ENCODE data around the gene SYT14.
A peak's percentile ranks its signal among the peaks of the same experiment; 100 is the strongest.
"Not testable (repeated sequence)": the region's sequence is repeated elsewhere in the genome, so short reads cannot be mapped to it uniquely, and the experiment has no call there.

The SYT14 gene

DNA sequence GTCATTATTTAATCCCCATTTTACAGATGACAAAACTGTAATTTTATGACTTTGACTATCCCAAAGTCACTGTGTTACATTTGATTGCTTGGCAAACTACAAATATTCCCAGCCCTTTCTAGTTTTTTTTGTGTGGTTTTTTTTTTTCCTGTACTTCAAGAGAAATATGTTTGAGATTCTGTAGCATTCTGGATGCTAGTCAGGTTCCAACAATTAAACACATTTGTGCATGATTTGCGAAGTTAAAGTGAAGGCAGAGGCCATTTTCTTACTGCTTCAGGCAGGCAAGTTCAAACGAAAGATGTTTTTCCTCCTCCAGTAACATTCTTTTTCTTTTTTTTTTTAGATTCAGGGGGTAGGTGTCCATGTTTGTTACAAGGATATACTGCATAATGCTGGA is 186.7 kb downstream of the SYT14 start:
- DNase-seq, result no peak

DNA sequence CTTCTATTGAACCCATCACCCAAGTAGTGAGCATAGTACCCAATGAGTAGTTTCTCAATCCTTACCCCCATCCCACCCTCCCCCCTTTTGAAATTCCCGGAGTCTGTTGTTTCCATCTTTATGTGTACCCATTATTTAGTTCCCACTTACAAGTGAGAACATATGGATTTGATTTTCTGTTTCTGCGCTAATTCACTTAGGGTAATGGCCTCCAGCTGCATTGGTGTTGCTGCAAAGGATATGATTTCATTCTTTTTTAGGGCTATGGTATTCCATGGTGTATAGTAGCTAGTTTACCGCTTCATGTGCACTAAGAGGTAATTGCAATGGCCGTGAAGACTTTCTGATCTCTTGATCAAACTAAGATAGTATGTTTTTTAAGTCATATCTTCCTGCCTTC is 187.1 kb downstream of the SYT14 start:
- no peak for DNase-seq

DNA sequence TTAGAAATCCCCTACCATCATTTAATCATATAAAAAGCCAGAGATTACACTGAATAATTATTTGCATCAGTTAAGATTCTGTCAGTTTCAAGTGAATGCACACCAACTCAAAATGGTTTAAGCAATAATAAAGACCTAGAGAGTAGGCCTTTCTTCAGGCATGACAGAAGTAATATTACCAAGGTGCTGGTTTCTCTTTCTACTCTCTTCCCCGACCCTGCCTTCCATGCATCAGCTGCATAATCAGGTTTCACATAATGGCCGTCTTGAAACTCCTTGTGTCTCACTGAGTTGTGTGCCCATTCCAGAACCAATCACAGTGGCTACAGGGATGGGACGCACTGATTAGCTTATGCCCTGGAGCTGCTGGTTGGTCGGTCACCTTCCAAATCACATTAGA is 191.1 kb downstream of the SYT14 start:
- DNase-seq, result no peak

DNA sequence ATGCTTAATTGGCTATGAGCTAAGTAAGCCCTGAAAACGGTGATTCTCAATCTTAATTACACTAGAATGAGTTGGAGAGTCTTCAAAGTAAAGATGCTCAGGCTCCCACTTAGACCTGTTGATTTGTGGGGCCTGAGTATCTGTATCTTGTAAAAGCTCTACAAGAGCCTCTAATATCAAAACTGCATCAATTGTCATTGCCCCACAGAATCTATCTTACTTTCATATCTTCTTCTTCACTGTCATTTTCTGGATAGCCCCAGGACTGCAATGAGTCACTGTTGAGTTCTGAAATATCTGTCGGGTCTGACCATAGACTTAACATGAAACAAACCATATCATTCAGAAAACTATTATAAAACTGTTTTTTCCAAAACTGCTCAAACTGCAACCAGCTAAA is 191.7 kb downstream of the SYT14 start:
- DNase-seq, result peak; percentile 75

DNA sequence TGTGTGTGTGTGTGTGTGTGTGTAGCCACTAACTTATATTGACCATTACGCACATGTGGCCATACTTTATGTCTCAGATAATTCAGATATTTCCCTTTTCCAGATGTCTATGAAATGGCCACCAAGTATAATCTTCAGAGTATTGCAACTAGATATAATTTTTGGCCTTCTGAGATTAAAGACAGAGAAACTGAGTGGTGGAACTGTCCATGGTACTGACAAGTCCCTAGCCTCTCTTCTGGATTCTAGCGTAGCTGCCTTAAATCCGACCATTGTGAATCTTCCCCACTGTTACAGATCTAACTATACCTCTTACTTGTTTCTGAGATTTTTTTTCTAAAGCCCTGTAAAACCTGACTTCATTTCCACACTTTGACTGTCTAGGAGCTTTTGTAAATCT is 194.6 kb downstream of the SYT14 start:
- no peak for DNase-seq

DNA sequence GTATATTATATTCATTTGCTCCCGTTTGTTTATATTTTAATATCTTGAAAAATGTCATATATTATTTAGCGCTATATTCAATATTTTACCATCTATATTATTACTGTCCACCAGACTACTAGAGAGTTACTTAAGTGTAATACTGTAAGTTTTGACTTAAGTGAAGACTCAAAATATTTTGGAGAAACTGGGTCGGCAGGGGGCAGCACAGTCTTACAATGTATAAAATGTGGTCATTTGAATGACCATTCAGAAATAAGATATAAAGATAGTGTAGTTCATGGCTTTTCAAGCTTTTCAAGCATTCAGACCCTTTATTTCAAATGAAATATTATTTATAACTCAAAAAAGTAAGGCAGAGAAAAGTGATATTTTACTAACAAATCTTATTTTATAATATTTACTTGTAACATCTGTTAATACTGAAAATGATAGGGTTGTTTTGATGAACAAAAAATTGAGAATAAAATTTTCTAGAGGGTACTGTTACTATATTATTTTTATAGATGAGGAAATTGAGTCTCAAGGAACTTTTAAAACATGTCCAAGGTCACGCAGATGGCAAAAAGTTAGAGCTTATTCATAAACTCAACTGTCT is 205.5 kb downstream of the SYT14 start:
- peak; percentile 55 for DNase-seq

DNA sequence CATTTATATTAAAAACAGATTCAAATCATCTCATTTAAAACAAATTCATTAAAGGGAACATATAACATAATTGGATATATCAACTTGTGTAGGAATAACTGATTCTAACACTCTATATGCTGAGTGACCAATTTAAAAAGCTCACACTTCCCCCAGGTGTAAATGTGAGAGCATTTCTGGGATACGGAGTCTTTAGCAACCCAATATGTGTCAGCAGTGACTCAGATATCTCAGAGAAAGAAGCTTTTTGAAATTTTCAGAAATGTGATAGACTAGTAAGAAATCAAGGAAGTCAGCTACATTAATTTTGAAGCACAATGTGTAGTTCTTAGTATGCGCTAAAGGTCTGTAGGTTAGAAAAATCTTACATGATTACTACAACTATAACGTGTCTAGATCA is 206.7 kb downstream of the SYT14 start:
- no peak for DNase-seq

DNA sequence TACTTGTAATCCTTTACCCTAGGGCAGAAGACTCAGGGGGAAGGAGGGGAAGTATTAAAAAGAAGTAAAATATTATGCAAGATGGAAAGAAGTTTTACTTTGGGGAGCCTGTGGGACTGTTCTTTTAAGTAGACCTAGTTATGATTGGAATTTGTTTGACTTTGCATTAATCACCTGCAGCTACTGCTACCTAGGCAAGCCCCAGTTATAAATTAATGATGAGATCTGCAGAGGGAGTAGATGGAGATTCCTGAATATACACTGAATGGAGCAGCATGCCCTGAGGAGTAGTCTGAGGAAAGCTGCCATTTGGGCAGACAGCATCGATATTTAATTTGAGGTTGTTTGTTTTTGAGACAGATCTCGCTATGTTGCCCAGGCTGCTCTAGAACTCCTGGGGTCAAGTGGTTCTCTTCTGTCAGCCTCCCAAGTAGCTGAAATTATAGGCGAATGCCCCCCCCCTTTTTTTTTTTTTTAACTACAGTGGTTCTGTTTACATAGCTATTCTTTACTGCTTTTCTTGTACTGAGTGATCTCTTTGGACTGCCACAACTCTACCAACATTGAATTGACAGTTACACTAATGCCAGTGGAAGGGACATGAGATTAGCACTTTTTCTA is 213.1 kb downstream of the SYT14 start:
- DNase-seq, result no peak

DNA sequence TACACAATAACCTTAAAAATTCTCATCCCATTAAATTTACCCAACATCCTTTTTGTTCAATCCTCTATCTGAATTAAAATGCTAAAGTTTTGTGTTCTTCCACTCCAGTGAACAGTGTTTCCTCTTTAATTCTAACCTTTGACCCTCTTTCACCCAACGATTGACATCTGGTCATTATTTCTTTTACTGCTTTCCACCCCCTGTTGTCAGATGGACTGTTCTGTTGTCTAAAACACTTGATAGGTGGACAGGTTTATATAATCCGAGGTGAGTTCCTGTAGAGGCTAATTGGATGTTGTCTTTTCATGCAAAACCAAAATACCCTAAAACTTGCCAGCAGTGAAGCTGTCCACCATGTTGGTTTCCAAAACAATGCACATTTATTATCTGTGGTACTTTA is 221.2 kb downstream of the SYT14 start:
- no peak for DNase-seq

DNA sequence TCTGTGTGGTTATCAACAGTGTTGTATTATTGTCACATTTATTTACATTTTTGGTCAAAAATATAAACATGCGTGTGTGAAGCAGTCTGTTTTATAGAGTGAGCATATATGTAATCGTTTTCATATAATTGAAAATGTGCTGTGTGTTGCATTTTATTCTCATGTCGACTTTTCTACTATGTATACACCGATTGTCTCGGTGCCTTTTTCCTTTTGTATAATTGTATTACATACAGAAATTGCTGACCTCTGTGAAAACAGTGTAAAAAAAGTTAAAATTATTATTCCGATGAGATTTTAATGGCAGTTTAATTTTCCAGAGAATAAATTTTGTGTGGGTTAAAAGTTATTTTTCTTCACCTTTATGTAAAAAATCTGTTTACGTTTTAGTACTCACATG is 232.2 kb downstream of the SYT14 start:
- DNase-seq, result no peak

DNA sequence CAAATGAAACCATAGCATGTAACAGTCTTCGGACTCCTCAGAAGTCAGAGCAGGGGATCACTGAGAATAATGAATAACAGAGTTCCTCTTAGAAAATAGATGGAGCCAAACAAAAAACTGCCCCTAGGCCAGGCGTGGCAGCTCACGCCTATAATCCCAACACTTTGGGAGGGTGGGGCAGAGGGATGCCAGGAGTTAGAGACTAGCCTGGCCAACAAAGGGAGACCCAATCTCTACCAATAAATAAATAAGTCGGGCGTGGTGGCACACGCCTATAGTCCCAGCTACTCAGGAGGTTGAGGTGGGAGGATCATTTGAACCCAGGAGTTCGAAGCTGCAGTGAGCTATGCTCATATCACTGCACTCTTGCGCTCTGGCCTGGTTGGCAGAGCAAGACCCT is 236.1 kb downstream of the SYT14 start:
- no peak for DNase-seq

DNA sequence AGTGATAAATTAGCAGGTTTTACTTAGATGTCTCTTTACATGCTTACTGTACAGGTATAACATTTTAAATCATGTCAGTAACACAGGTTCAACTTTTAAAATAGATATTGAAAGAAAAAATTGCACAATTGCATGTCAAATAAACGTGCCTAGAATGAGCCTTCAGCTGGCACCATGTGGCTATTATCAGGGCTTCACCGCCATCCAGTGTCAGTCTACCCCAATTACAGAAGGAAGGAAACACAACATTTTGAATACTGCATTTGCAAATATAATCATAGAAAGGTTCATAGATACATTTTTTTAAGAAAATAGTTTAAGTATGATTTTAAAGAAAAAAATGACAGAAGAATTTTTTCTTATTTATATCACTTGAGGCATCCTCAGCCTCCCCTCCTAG is 247.0 kb downstream of the SYT14 start:
- no peak for DNase-seq

DNA sequence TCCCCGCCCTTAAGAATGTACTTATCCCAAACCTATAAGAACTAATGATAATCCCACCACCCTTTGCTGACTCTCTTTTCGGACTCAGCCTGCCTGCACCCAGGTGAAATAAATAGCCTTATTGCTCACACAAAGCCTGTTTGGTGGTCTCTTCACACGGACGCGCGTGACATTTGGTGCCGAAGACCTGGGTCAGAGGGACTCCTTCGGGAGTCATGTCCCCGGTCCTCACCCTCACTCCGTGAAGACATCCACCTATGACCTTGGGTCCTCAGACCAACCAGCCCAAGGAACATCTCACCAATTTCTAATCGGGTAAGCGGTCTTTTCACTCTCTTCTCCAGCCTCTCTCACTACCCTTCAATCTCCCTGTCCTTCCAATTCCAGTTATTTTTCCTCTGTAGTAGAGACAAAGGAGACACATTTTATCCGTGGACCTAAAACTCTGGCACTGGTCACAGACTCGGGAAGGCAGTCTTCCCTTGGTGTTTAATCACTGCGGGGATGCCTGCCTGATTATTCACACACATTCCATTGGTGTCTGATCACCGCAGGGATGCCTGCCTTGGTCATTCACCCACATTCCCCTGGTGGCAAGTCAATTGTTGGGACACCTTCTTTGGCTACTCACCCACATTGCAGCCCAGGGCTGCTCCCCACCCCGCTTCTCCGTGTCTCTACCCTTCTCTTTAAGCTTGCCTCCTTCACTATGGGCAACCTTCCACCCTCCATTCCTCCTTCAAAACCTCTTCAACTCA is 250.0 kb downstream of the SYT14 start:
- DNase-seq, result not testable (repeated sequence)

DNA sequence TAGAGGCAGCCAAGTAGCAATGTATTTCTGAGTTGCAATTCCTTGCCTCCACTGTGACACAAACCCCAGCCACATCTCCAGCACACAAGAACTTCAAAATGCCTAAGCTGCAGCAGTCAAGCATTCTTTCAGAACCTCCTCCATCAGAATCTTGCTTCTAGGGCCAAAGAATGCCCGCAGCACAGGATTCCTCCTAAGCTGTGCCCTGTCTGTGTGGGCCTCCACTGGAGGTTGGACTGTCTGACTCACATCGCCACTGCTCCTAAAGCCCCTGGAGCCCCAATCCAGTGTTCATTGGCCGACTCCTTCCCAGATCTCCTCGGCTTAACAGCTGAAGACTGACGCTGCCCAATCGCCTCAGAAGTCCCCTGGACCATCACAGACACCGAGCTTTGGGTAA is 251.4 kb downstream of the SYT14 start:
- no peak for DNase-seq

DNA sequence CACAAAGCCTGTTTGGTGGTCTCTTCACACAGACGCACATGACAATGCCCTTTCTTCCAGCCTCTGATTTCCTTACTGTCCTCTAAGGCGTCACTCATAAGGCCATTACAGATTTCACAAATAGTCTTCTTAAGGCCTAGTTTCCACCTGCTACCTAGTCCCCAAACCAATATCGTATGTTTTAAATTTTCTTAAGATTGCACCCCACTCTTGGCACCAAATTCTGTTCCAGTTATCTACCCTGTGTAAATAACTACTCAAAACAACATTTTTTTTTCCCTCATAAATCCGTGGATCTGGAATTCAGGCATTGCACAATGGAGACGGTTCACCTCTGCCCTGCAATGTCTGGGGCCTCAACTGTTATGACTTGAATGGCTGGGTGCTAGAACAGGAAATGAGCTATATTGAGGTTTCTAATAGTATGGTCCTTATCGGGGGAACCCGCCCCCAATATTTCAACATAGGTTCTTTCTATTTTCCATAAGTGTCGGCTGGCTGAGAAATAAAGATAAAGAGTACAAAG is 257.7 kb downstream of the SYT14 start:
- no peak for DNase-seq

DNA sequence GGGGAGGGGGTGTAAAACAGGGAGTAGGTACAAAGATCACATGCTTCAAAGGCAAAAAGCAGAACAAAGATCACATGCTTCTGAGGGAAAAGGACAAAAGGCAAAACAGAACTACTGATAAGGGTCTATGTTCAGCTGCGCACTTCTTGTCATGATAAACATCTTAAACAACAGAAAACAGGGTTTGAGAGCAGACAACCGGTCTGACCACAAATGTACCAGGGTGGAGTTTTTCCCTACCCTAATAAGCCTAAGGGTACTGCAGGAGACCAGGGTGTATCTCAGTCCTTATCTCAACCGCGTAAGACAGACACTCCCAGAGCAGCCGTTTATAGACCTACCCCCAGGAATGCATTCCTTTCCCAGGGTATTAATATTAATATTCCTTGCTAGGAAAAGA is 258.2 kb downstream of the SYT14 start:
- DNase-seq, result not testable (repeated sequence)

DNA sequence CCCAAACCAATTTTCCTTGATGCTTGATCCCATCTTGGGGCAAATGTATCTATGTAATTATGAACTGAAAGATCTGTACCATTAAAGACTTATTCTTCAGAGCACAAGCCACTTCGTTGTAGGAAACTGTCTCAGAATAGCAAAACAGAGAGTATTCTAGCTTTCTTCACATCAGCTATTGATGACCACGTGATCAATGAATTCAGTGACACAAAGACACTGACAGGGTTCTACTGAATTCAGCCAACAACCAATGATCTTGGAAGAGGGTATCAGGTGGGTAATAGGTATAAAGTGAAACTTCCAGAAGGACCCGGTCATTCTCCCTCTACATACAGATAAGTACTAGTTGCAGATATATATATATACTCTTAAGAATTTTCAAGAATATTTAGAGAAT is 260.8 kb downstream of the SYT14 start:
- DNase-seq, result no peak

DNA sequence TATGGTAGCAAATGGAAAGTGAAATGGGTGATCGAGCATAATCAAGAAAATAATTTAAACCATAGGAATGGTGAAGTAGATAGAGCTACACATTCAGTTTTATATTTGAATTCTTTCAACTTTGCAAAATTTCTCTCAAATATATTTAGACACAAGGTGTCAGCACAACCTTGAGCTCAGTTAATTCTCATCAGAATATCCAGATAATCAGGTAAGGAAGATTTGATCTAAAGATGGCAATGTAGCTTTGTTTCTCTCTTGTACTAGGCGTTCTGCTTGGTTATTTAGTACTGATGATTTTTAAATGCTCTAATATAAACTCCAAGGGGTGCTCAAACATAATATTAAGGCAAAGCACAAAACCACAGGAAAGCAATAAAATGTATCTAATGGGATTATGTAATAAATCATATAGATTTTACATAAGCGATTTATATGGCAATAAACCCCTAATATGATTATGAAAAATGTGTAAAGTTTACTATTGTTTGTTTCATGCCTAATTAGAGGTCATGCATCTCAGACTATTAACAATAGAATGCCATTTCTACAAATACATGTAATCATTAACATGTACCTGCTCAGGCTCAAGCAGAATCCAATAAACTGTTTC is 262.2 kb downstream of the SYT14 start:
- DNase-seq, result no peak

DNA sequence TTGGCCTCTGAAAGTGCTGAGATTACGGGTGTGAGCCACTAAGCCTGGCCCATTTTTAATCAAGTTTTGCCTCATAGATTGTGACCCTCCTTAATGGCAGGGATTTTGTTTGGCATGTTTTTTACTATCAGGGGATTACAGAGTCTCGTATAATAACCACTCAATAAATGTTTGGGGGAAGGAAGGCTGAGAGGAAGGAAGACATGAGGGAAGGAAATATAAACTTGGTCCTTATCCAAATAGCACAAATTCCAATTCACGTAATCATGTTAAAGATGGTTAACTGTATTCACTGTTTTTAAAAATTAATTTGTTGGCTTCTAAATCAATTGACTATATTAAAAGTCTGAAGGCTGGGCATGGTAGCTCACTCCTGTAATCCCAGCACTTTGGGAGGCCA is 263.7 kb downstream of the SYT14 start:
- DNase-seq, result no peak

DNA sequence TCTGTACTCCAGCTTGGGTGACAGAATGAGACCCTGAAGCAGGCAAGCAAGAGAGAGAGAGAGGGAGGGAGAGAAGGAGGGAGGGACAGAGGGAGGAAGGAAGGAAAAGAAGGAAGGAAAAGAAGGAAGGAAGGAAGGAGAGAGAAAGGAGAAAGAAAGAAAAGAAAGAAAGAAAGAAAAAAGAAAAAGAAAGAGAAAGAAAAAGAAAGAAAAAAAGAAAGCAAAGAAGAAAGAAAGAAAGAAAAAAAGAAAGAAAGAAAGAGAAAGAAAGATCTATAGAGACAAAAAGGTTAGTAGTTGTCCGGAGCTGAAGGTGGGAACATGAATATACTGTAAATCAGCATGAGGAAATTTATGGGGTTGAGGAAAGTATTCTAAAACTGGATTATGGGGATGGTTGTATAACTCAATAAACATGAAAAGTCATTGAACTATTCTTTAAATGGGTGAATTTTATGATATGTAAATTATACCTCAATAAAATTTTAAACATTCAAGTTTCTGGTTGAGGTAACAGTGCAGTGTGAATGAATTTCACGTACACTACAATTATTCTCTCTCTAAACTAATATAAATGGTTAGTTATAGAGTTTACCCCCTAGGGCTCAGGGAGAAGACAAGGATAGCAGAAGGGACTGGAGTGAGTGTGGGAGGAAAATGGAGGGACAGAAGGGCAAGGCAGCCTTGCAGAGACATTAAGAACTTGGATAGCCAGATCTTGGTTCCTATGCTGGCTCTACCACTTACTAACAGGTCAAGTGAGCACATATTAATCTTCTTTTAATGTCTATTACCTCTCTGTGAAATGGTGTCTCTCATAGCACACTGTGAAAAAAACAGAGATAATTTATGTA is 269.8 kb downstream of the SYT14 start:
- no peak for DNase-seq

DNA sequence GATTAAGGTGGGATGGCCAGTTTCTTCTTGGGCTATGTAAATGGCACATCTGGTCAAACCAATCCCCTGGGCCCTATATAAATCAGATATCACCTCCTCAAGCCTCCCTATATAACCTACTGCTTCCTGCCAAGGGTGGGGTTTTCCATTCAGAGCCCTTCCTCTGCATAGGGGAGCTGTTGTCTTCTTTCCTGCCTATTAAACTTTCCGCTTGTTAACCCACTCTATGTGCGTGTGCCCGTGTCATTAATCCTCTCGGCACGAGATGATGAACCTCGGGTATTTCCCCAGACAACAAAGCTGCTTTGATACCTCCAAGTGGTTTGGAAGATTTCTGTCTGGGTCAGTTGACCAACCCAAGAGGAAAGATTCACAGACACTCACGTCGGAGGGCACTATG is 275.3 kb downstream of the SYT14 start:
- DNase-seq, result no peak

DNA sequence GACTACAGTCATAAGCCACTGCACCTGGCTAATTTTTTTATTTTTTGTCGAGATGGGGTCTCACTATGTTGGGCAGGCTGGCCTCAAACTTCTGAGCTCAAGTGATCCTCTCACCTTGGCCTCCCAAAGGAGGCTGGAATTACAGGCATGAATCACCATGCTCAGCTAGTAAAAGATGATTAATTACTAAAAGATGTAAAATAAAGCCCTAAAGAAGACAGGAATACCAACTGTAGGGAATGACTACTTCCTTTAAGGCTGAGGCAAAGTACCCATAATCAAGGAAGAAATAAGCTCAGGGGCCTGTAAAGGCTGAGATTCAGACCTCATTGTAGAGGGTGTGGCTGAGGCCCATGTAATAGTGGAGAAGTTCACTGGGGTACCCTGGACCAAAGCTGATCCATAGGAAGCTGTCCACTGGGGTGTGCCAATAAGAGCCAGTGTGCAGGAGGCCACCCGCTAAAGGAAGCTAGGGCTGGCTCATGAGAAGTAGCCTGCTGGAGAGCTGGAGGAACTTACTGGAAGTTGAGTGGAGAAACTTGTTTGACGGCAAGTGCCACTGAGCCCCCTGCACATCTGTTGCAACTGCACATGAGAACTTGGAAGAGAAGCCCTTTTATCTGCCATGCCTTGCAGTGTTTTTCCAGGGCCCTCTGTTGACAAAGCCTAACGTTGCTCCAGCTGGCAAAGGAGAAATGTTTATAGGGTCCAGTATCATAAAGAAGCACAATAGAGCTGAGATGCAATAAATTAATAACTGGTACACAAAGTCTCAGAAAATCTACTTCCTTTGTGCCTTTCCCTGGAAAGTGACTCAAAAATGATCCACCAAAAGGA is 276.8 kb downstream of the SYT14 start:
- DNase-seq, result no peak

Data from activated CD4-positive, alpha-beta T cell treated with anti-CD3 and anti-CD28 coated beads, Interleukin-2, amount 50 U/mL, for 16 hours (primary cell).